NCI-H82 treated with DMSO at 0.1 percent for 48 hours (cell line): ENCODE data around the gene PLXNB2.

Experiments used
- DNase-seq: peaks from one replicate; lab custom pipeline; 2025; ENCODE audit not compliant: unreplicated experiment; lab: John Stamatoyannopoulos, UW

The PLXNB2 gene

GRCh38 chr22:50267591-50268390 is 39.7 kb downstream of the PLXNB2 start:
- DNase-seq: no peak

GRCh38 chr22:50266994-50267393 is 40.5 kb downstream of the PLXNB2 start:
- no peak for DNase-seq

GRCh38 chr22:50264946-50265669 is 42.3 kb downstream of the PLXNB2 start:
- DNase-seq: no peak

- DNase-seq: no peak
Observed at GRCh38 chr22:50264104-50264745, 43.2 kb downstream of the PLXNB2 start.

GRCh38 chr22:50262973-50263617 is 44.4 kb downstream of the PLXNB2 start:
- no peak for DNase-seq

- no peak for DNase-seq
Observed at GRCh38 chr22:50262460-50262911, 45.0 kb downstream of the PLXNB2 start.

GRCh38 chr22:50261615-50262459 is 45.6 kb downstream of the PLXNB2 start, which contains the start of gene MAPK12:
Gene MAPK12 (minus strand): TSS chr22:50261683. CDS start chr22:50261509, 174 bp downstream.
- DNase-seq: no peak

- DNase-seq: no peak
Observed at GRCh38 chr22:50260801-50261614, 46.4 kb downstream of the PLXNB2 start.

- DNase-seq: no peak
Observed at GRCh38 chr22:50260434-50260800, 47.0 kb downstream of the PLXNB2 start.

GRCh38 chr22:50259302-50259701 is 48.1 kb downstream of the PLXNB2 start:
- no peak for DNase-seq

- no peak for DNase-seq
Observed at GRCh38 chr22:50258361-50259292, 48.8 kb downstream of the PLXNB2 start.

- DNase-seq: no peak
Observed at GRCh38 chr22:50257451-50258360, 49.7 kb downstream of the PLXNB2 start.

GRCh38 chr22:50257041-50257440 is 50.4 kb downstream of the PLXNB2 start:
- no peak for DNase-seq

- no peak for DNase-seq
Observed at GRCh38 chr22:50256258-50256862, 51.1 kb downstream of the PLXNB2 start.

GRCh38 chr22:50255607-50256006 is 51.8 kb downstream of the PLXNB2 start:
- DNase-seq: no peak

- no peak for DNase-seq
Observed at GRCh38 chr22:50255099-50255498, 52.3 kb downstream of the PLXNB2 start.

- DNase-seq: no peak
Observed at GRCh38 chr22:50253941-50254340, 53.5 kb downstream of the PLXNB2 start.
